Measurements from ENCODE around the gene RAB7B. TPM values are rescaled to one million over a fixed set of nuclear protein-coding genes. Genes with fewer than 3 reads are reported as not detected.

The RAB7B gene
- total RNA-seq, 1 donor, result 0.10 TPM

DNA sequence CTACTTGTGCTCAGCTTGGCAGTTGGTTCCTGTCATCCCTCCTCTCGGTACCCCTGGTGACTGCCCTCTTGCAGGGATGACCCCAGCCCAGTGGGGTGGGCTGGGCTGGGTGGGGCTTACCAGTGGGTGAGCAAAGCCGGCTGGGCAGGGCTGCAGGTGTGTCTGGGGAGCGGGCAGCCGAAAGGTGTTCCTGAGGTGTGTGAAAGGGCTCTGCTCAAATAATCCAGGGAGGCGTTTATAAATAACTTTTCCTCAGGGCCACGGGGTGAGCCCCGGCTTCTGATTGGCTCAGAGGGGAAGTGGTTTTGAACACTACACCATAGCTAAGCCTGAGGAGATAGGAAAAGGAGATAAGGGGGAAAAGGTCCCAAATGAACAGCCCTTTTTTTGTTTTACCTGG lies 60.0 kb downstream of the RAB7B start, which contains the start of gene SLC26A9:
Gene SLC26A9, minus strand, starts transcription at position 212 of the 400 bp plus-strand sequence. CDS start 7,636 bp downstream, outside the sequence.
- peaks cover 5% of the 10 kb centered on the region for H3K4me1 ChIP-seq (ENCODE audit: insufficient read depth, low read length)
- H3K4me3 ChIP-seq (ENCODE audit: low read length), result no peak within 1 kb of the TSS
- no peaks in the 10 kb centered on the region for H3K9me3 ChIP-seq (ENCODE audit: low read depth, low read length)
- peaks cover 3% of the 10 kb centered on the region for H3K27me3 ChIP-seq (ENCODE audit: insufficient read depth, low read length)

DNA sequence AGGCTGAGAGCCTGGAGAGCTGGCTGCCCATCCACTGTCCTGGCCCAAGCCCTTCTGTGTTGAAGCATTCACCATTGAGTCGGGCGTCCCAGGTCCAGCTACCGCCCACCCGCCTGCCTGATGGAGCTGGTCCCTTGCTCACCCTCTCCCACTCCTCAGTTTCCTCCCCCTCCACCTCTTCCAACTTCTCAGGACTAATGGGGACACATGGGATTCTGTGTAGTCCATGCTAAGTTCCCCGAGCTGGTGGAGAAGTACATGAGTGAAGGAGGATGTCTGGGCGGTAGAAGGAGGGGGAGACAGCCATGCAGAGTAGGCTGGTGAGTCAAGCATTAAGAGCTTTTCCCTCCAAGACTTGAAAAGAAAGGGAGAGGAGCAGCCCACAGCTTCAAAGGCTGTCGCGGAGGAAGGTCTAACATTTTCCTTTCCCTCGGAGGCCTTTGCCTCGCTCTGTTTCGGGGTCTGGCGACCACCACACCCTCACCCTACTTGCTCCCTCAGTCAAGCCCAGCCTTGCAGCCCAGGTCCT lies 60.5 kb downstream of the RAB7B start:
- peaks cover 3% of the 10 kb centered on the region for H3K27me3 ChIP-seq (ENCODE audit: insufficient read depth, low read length)
- H3K4me1 ChIP-seq (ENCODE audit: insufficient read depth, low read length), result no peaks in the 10 kb centered on the region
- no peak overlapping the region for H3K4me3 ChIP-seq (ENCODE audit: low read length)
- no peaks in the 10 kb centered on the region for H3K9me3 ChIP-seq (ENCODE audit: low read depth, low read length)

DNA sequence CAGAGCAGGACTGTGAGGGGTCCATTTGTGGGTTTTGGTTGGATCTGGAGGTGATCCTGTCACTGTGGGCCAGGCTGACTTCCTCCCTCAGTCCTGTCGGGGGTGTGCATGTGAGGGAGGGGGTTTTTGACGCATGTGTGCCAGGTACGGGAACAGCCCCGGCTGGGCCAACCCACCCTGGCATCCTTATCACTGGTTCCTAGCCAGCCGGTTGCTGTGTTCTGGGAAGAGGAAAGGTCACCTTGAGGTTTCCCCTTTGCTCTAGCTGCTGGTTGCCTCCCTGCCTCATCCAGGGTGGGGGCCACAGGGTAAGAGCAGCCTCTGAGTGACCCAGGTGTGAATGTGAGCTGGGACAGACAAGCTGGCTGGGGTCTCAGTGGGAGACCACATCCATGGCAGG lies 62.5 kb downstream of the RAB7B start:
- H3K9me3 ChIP-seq (ENCODE audit: low read depth, low read length), result no peaks in the 10 kb centered on the region
- no peaks in the 10 kb centered on the region for H3K4me1 ChIP-seq (ENCODE audit: insufficient read depth, low read length)
- H3K27me3 ChIP-seq (ENCODE audit: insufficient read depth, low read length), result peaks cover 3% of the 10 kb centered on the region
- no peak overlapping the region for H3K4me3 ChIP-seq (ENCODE audit: low read length)

DNA sequence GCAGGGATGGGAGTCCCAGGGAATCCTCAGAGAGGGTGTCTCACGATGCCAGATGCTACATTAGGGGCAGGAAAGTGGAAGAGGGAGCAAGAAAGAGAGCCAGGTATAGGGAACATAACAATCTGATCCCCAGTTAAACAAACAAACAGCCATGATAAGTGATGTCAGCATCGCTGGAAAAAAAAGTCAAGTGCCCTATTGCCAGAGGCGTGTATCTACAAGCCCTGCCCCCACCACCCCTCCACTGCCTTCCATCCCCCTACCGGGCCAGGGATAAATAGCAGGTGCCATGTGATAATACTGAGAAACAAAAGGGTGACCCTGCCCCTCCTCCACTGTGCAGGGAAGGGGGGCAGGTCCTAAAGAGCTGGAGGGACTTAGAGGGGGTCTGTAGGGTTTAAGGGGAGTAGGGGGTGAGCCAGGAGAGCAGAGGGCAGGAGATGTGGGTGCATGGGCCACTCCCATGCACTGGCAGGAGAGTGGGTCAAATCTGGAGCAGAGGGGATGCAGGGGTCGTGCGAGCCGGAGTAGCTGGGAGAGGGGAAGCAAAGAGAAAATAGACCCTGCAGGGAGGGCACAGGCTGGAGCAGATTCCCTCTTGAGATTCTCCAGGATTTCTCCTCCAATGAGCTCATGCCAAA lies 63.4 kb downstream of the RAB7B start:
- peaks cover 3% of the 10 kb centered on the region for H3K27me3 ChIP-seq (ENCODE audit: insufficient read depth, low read length)

GRCh38 chr1:205938682-205939081 lies 64.5 kb downstream of the RAB7B start:
- Histone ChIP-seq H3K9me3 (ENCODE audit: low read depth, low read length) (no peaks in the 10 kb centered on the region), H3K4me1 (ENCODE audit: insufficient read depth, low read length) (peaks cover 12% of the 10 kb centered on the region), H3K27me3 (ENCODE audit: insufficient read depth, low read length) (peaks cover 3% of the 10 kb centered on the region), H3K4me3 (ENCODE audit: low read length) (no peak overlapping the region)

More for the DNA sequence above, 63.4 kb downstream of the RAB7B start:
- Histone ChIP-seq H3K9me3 (ENCODE audit: low read depth, low read length) (no peaks in the 10 kb centered on the region), H3K4me1 (ENCODE audit: insufficient read depth, low read length) (peaks cover under 1% of the 10 kb centered on the region), H3K4me3 (ENCODE audit: low read length) (no peak overlapping the region)

DNA sequence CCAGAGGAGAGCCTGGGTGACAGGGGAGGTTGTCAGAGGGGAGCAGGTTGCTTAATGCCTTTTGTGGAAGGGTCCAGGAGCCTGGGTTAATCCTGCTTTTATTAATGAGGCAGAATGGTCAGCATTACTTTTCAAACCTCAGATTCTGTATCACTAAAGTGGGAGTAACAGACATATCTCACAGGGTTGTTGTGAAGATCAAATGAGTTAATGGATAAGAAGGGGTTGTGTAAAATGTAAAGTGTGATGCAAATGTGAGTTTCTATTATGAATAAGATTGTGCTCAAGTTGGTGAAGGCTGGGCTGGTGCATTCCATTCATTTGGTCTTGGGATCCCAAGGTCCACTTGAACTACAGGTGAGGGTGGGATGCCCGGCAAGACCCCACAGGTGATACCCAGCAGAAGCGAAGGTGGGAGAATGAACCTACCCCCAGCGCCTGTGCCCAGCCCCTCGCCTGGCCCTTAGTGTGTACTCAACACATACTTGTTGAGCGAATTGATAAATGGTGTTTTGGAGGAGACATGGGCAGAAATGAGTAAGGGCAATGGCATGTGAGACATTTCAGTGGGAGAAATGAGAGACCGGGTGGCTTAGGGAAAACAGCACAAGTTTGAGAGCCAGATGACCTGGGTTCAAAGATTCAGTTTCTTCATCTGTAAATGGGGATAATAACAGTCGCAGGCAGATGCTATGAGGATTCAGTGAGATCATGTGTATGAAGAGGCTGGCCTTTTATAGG lies 66.2 kb downstream of the RAB7B start:
- Histone ChIP-seq H3K4me1 (ENCODE audit: insufficient read depth, low read length) (peaks cover 21% of the 10 kb centered on the region), H3K4me3 (ENCODE audit: low read length) (no peak overlapping the region), H3K27me3 (ENCODE audit: insufficient read depth, low read length) (peaks cover 3% of the 10 kb centered on the region), H3K9me3 (ENCODE audit: low read depth, low read length) (no peaks in the 10 kb centered on the region)

GRCh38 chr1:205936311-205936710 lies 66.9 kb downstream of the RAB7B start:
- H3K4me3 ChIP-seq (ENCODE audit: low read length), result no peak overlapping the region
- H3K27me3 ChIP-seq (ENCODE audit: insufficient read depth, low read length), result peaks cover 3% of the 10 kb centered on the region
- no peaks in the 10 kb centered on the region for H3K9me3 ChIP-seq (ENCODE audit: low read depth, low read length)
- peaks cover 21% of the 10 kb centered on the region for H3K4me1 ChIP-seq (ENCODE audit: insufficient read depth, low read length)

- H3K4me3 ChIP-seq (ENCODE audit: low read length), result no peak overlapping the region
- H3K4me1 ChIP-seq (ENCODE audit: insufficient read depth, low read length), result peaks cover 22% of the 10 kb centered on the region
- no peaks in the 10 kb centered on the region for H3K9me3 ChIP-seq (ENCODE audit: low read depth, low read length)
- peaks cover 3% of the 10 kb centered on the region for H3K27me3 ChIP-seq (ENCODE audit: insufficient read depth, low read length)
Observed at GRCh38 chr1:205935869-205936268, 67.3 kb downstream of the RAB7B start.

GRCh38 chr1:205934788-205935187 lies 68.4 kb downstream of the RAB7B start:
- Histone ChIP-seq H3K9me3 (ENCODE audit: low read depth, low read length) (no peaks in the 10 kb centered on the region), H3K27me3 (ENCODE audit: insufficient read depth, low read length) (peaks cover 3% of the 10 kb centered on the region), H3K4me1 (ENCODE audit: insufficient read depth, low read length) (peaks cover 32% of the 10 kb centered on the region), H3K4me3 (ENCODE audit: low read length) (no peak overlapping the region)

- Histone ChIP-seq H3K27me3 (ENCODE audit: insufficient read depth, low read length) (peaks cover 3% of the 10 kb centered on the region), H3K4me3 (ENCODE audit: low read length) (no peak overlapping the region), H3K9me3 (ENCODE audit: low read depth, low read length) (no peaks in the 10 kb centered on the region), H3K4me1 (ENCODE audit: insufficient read depth, low read length) (peaks cover 32% of the 10 kb centered on the region)
Observed at GRCh38 chr1:205933671-205934618, 69.2 kb downstream of the RAB7B start.

DNA sequence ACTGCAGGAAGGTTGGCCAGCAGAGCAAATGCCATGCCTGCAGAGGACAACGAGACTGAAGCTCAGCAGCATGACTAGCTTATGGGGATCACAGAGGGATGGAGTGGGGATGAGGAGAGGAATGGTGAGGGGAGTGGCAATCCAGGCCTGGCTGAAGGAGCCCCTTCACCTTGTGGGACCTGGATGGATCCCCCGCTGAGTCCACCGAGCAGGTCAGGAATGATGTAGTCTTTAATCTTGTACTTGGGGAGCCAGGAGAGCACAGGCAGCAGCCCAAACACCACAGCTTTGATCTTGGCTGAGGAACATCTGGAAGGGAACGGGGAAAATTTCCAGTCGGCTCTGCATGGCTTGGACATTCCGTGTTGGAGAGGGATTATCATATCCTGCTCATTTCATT lies 70.4 kb downstream of the RAB7B start:
- H3K4me1 ChIP-seq (ENCODE audit: insufficient read depth, low read length), result peaks cover 32% of the 10 kb centered on the region
- H3K4me3 ChIP-seq (ENCODE audit: low read length), result no peak overlapping the region
- no peaks in the 10 kb centered on the region for H3K9me3 ChIP-seq (ENCODE audit: low read depth, low read length)
- H3K27me3 ChIP-seq (ENCODE audit: insufficient read depth, low read length), result no peaks in the 10 kb centered on the region

DNA sequence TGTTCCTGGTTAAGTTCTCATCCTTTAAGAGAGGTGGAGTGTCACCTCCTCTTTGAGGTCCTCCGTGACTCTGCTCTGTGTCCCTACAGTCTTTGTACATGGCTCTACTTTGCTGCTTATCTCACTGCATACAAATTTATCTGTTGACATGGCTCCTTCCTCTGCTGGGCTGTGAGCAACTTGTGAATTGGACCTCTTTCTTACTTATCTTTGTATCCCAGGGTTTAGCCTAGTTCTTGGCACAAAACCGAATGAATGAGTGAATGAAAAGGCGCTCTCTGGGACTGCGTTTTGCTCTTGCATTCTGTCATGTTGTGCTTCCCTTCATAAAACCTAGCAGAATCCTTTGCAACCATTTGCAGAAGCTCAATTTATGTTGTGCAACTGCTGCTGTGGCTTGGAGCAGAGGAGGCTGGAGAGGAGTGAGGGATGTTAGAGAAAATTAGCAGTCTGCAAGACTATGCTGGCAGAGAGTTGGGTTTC lies 72.4 kb downstream of the RAB7B start:
- Histone ChIP-seq H3K4me1 (ENCODE audit: insufficient read depth, low read length) (peaks cover 32% of the 10 kb centered on the region), H3K9me3 (ENCODE audit: low read depth, low read length) (no peaks in the 10 kb centered on the region), H3K4me3 (ENCODE audit: low read length) (no peak overlapping the region), H3K27me3 (ENCODE audit: insufficient read depth, low read length) (no peaks in the 10 kb centered on the region)

DNA sequence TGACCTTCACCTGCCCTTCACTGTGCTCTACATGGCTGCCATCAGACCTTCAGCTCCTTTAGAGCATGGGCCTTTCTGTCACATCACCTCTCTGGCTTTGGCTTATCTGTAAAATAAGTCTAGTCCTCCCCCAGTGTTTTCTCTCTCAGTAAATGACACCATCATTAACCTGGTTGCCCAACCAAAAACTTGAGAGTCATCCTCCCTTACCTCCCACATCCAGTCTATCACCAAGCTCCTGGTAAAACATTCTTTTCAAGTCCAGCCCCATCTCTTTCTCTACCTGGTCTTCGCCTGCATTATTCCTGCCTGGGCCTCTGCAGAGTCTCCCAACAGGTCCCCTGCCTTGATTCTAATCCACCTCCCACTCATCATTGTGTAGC lies 73.0 kb downstream of the RAB7B start:
- Histone ChIP-seq H3K4me1 (ENCODE audit: insufficient read depth, low read length) (peaks cover 32% of the 10 kb centered on the region), H3K27me3 (ENCODE audit: insufficient read depth, low read length) (no peaks in the 10 kb centered on the region), H3K4me3 (ENCODE audit: low read length) (no peak overlapping the region), H3K9me3 (ENCODE audit: low read depth, low read length) (no peaks in the 10 kb centered on the region)

DNA sequence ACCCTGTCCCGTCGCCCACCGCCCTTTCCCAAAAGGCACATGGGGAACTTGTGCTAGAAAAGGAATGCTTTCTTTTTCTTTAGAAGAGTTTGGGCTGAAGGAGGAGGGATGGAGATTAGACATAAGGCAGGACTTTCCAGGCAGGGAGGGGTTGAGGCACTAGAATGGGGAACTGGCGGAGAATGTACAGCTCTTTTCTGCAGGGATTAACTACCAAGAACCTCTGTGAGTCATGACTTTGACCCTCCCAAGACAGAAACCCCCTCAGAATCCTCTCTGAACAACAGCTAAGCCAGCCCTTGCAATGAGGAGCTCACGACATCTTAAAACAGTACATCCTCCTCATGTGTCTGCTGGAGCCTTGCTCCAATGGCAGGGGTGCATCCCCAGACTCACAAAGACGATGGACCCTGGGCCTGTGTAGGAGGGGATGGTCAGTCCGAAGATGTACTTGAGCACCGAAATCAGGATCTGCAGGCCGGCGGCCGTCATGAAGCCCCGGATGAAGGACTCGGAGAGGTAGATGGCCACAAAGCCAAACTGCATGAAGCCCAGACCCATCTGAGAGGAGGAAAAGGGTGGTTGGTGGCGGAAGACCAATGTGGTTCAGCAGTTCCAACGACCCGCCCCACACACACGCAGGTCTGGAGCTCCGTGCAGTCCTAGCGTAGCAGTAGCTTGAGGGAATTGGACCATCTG lies 73.5 kb downstream of the RAB7B start:
- Histone ChIP-seq H3K4me1 (ENCODE audit: insufficient read depth, low read length) (peaks cover 30% of the 10 kb centered on the region), H3K4me3 (ENCODE audit: low read length) (no peak overlapping the region), H3K27me3 (ENCODE audit: insufficient read depth, low read length) (no peaks in the 10 kb centered on the region), H3K9me3 (ENCODE audit: low read depth, low read length) (no peaks in the 10 kb centered on the region)

Data from mononuclear cell (primary cell).